ENCODE measurements around the gene NRSN1. TPM values are rescaled to one million over a fixed set of nuclear protein-coding genes. Genes with fewer than 3 reads are reported as not detected.

NRSN1 gene
- polyA plus RNA-seq (2013, experiment 1 of 2) = not detected
- not detected for polyA plus RNA-seq (2013, experiment 2 of 2)

- no peak for DNase-seq
- H3K4me1 ChIP-seq (ENCODE audit: control insufficient read depth, insufficient read depth, low read depth, low read length) = peaks cover 4% of the 10 kb centered on the region
- no peak within 1 kb of the TSS for H3K18ac ChIP-seq (ENCODE audit: low read depth in 1 of 2, low read length in 2 of 2)
- H4K8ac ChIP-seq (ENCODE audit: low read length) = no peak within 1 kb of the TSS
- H3K27me3 ChIP-seq (ENCODE audit: control insufficient read depth in 1 of 2, insufficient read depth in 1 of 2, low read length in 2 of 2) = peaks cover 2 to 9% of the 10 kb centered on the region in 2 experiments
- H2AFZ ChIP-seq (ENCODE audit: low read depth, low read length) = peak within 1 kb of the TSS; percentile 29
- H3K27ac ChIP-seq (ENCODE audit: low read length, poor library complexity, severe bottlenecking) = no peak within 1 kb of the TSS
- H4K91ac ChIP-seq (ENCODE audit: low read length) = no peak within 1 kb of the TSS
- no peak within 1 kb of the TSS for H3K14ac ChIP-seq (ENCODE audit: low read length in 2 of 2)
- no peak within 1 kb of the TSS for H2BK12ac ChIP-seq (ENCODE audit: low read length in 2 of 2)
- H3K4me2 ChIP-seq (ENCODE audit: low read length, poor library complexity, severe bottlenecking) = peak within 1 kb of the TSS; percentile 10
- peak within 1 kb of the TSS in 1 of 2 experiments; percentile 38 for H3K4me3 ChIP-seq (ENCODE audit: insufficient read depth in 1 of 2, low read depth in 1 of 2, low read length in 2 of 2)
- H3K9me3 ChIP-seq (ENCODE audit: control insufficient read depth, low read length) = no peaks in the 10 kb centered on the region
- H2AK5ac ChIP-seq (ENCODE audit: low read length, severe bottlenecking) = no peak within 1 kb of the TSS
- no peak within 1 kb of the TSS for H2BK15ac ChIP-seq (ENCODE audit: low read depth, poor library complexity, severe bottlenecking)
- H3K36me3 ChIP-seq (ENCODE audit: control insufficient read depth in 1 of 2, insufficient read depth in 2 of 2, low read depth in 1 of 2, low read length in 2 of 2) = no peaks in the 10 kb centered on the region
- no peak within 1 kb of the TSS for H3K4ac ChIP-seq (ENCODE audit: low read depth in 1 of 2, low read length in 2 of 2)
- WGBS = 2% methylated on average over 30 of the region's 37 CpGs
- H2BK5ac ChIP-seq (ENCODE audit: low read depth, low read length, poor library complexity, severe bottlenecking) = no peak within 1 kb of the TSS
- no peak within 1 kb of the TSS for H3K23ac ChIP-seq (ENCODE audit: low read length in 2 of 2)
- H2BK120ac ChIP-seq (ENCODE audit: low read depth, low read length) = no peak within 1 kb of the TSS
- H3K79me1 ChIP-seq (replicated peaks; ENCODE audit: low read length, poor library complexity, severe bottlenecking) = no peaks in the 10 kb centered on the region
- no peak within 1 kb of the TSS for H3K9ac ChIP-seq (ENCODE audit: low read length)
Measured at GRCh38 chr6:24125980-24126379, at the start of gene NRSN1. TSS of gene NRSN1 (plus strand) at chr6:24126215. CDS start at chr6:24134328, 8,113 bp downstream.

DNA sequence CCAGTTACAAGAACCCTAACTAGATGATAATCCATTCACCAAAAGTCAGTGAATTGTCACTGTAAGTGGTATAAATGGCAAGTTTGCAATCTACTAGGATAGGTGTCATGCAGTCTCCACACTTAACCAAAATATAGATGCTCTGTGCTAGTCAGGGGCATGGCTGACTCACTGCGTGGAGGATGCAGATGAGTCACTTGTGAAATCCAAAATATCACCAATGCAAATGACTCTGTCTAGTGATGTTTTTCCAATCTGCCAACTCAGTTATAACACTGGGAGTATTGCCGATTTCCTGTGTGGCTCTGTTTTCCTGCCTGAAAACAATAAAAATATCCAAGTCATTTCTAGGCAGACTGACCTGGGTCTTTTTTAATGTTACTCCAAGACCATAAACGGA is 47.8 kb upstream of the NRSN1 start:
- Histone ChIP-seq H3K27me3 (ENCODE audit: control insufficient read depth in 1 of 2, insufficient read depth in 1 of 2, low read length in 2 of 2) (no peaks in the 10 kb centered on the region), H3K27ac (ENCODE audit: low read length, poor library complexity, severe bottlenecking) (no peak overlapping the region), H3K36me3 (ENCODE audit: control insufficient read depth in 1 of 2, insufficient read depth in 2 of 2, low read depth in 1 of 2, low read length in 2 of 2) (no peaks in the 10 kb centered on the region), H3K79me1 (replicated peaks; ENCODE audit: low read length, poor library complexity, severe bottlenecking) (no peaks in the 10 kb centered on the region), H3K23ac (ENCODE audit: low read length in 2 of 2) (no peak overlapping the region), H2BK120ac (ENCODE audit: low read depth, low read length) (no peak overlapping the region), H3K14ac (ENCODE audit: low read length in 2 of 2) (no peak overlapping the region), H2BK5ac (ENCODE audit: low read depth, low read length, poor library complexity, severe bottlenecking) (no peak overlapping the region), H3K4me2 (ENCODE audit: low read length, poor library complexity, severe bottlenecking) (no peak overlapping the region), H3K9ac (ENCODE audit: low read length) (no peak overlapping the region), H2AFZ (ENCODE audit: low read depth, low read length) (no peak overlapping the region), H4K8ac (ENCODE audit: low read length) (no peak overlapping the region), H3K4me3 (ENCODE audit: insufficient read depth in 1 of 2, low read depth in 1 of 2, low read length in 2 of 2) (no peak overlapping the region), H3K9me3 (ENCODE audit: control insufficient read depth, low read length) (no peaks in the 10 kb centered on the region), H3K4me1 (ENCODE audit: control insufficient read depth, insufficient read depth, low read depth, low read length) (no peaks in the 10 kb centered on the region), H2BK15ac (ENCODE audit: low read depth, poor library complexity, severe bottlenecking) (no peak overlapping the region), H3K4ac (ENCODE audit: low read depth in 1 of 2, low read length in 2 of 2) (no peak overlapping the region), H3K18ac (ENCODE audit: low read depth in 1 of 2, low read length in 2 of 2) (no peak overlapping the region), H2BK12ac (ENCODE audit: low read length in 2 of 2) (no peak overlapping the region), H4K91ac (ENCODE audit: low read length) (no peak overlapping the region), H2AK5ac (ENCODE audit: low read length, severe bottlenecking) (no peak overlapping the region)
- DNase-seq = no peak
- 50% methylated on average over 2 of the region's 3 CpGs for WGBS

DNA sequence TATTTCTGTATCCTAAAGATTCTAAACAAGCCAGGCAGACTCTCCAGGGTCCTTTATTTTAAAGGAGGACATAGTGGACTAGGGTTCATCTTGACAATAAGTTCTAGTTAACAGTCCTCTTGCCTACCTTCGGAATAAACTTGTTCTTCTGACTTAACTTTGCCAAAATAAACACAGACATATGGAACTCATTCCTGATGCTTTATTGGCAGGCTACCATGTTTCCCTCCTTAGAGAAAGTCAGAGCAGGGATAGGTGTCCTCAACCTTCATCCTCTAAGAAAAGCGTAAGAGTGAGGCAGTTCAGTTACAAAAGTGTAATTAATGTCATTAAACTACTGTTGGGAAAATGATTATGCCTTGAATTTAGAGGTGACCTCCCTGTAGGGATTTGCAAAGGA is 46.9 kb upstream of the NRSN1 start:
- Histone ChIP-seq H3K36me3 (ENCODE audit: control insufficient read depth in 1 of 2, insufficient read depth in 2 of 2, low read depth in 1 of 2, low read length in 2 of 2) (no peaks in the 10 kb centered on the region), H2AK5ac (ENCODE audit: low read length, severe bottlenecking) (no peak overlapping the region), H4K91ac (ENCODE audit: low read length) (no peak overlapping the region), H3K27ac (ENCODE audit: low read length, poor library complexity, severe bottlenecking) (no peak overlapping the region), H2BK12ac (ENCODE audit: low read length in 2 of 2) (no peak overlapping the region), H3K4me3 (ENCODE audit: insufficient read depth in 1 of 2, low read depth in 1 of 2, low read length in 2 of 2) (no peak overlapping the region), H3K23ac (ENCODE audit: low read length in 2 of 2) (no peak overlapping the region), H2BK15ac (ENCODE audit: low read depth, poor library complexity, severe bottlenecking) (no peak overlapping the region), H3K4me2 (ENCODE audit: low read length, poor library complexity, severe bottlenecking) (no peak overlapping the region), H3K4ac (ENCODE audit: low read depth in 1 of 2, low read length in 2 of 2) (no peak overlapping the region), H3K9me3 (ENCODE audit: control insufficient read depth, low read length) (no peaks in the 10 kb centered on the region), H2AFZ (ENCODE audit: low read depth, low read length) (no peak overlapping the region), H2BK5ac (ENCODE audit: low read depth, low read length, poor library complexity, severe bottlenecking) (no peak overlapping the region), H3K79me1 (replicated peaks; ENCODE audit: low read length, poor library complexity, severe bottlenecking) (no peaks in the 10 kb centered on the region), H3K9ac (ENCODE audit: low read length) (no peak overlapping the region), H3K27me3 (ENCODE audit: control insufficient read depth in 1 of 2, insufficient read depth in 1 of 2, low read length in 2 of 2) (no peaks in the 10 kb centered on the region), H3K14ac (ENCODE audit: low read length in 2 of 2) (no peak overlapping the region), H4K8ac (ENCODE audit: low read length) (no peak overlapping the region), H3K4me1 (ENCODE audit: control insufficient read depth, insufficient read depth, low read depth, low read length) (no peaks in the 10 kb centered on the region), H2BK120ac (ENCODE audit: low read depth, low read length) (no peak overlapping the region), H3K18ac (ENCODE audit: low read depth in 1 of 2, low read length in 2 of 2) (no peak overlapping the region)
- 94% methylated on average over 1 of the region's 2 CpGs for WGBS
- no peak for DNase-seq

DNA sequence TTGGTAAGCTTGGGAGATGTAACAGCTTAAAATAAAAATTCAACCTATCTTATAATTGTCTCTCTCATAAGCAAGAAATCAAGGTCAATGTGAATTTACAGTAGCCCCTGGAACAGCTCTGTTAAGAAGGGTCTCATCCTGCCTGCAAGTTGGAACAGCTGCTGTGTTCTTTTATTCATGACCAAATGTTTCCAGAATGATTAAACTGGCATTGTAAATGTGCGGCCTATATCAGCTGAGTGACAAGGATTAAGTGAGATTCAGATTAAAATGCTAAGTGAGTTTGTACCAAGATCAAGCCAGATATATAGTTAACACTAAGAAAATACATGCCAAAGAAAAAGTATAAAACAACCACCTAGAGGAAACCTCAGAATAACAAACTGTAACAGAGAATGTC is 45.3 kb upstream of the NRSN1 start:
- no peaks in the 10 kb centered on the region for H3K36me3 ChIP-seq (ENCODE audit: control insufficient read depth in 1 of 2, insufficient read depth in 2 of 2, low read depth in 1 of 2, low read length in 2 of 2)
- WGBS = no CpG with 5 or more reads among the region's 1 CpG

More for the DNA sequence above, 45.3 kb upstream of the NRSN1 start:
- Histone ChIP-seq H3K9ac (ENCODE audit: low read length) (no peak overlapping the region), H4K91ac (ENCODE audit: low read length) (no peak overlapping the region), H2BK120ac (ENCODE audit: low read depth, low read length) (no peak overlapping the region), H3K23ac (ENCODE audit: low read length in 2 of 2) (no peak overlapping the region), H4K8ac (ENCODE audit: low read length) (no peak overlapping the region), H3K9me3 (ENCODE audit: control insufficient read depth, low read length) (no peaks in the 10 kb centered on the region), H2BK15ac (ENCODE audit: low read depth, poor library complexity, severe bottlenecking) (no peak overlapping the region), H3K18ac (ENCODE audit: low read depth in 1 of 2, low read length in 2 of 2) (no peak overlapping the region), H3K14ac (ENCODE audit: low read length in 2 of 2) (no peak overlapping the region), H2BK5ac (ENCODE audit: low read depth, low read length, poor library complexity, severe bottlenecking) (no peak overlapping the region), H3K27me3 (ENCODE audit: control insufficient read depth in 1 of 2, insufficient read depth in 1 of 2, low read length in 2 of 2) (no peaks in the 10 kb centered on the region), H3K79me1 (replicated peaks; ENCODE audit: low read length, poor library complexity, severe bottlenecking) (no peaks in the 10 kb centered on the region), H3K4me3 (ENCODE audit: insufficient read depth in 1 of 2, low read depth in 1 of 2, low read length in 2 of 2) (no peak overlapping the region), H3K4me1 (ENCODE audit: control insufficient read depth, insufficient read depth, low read depth, low read length) (no peaks in the 10 kb centered on the region), H2AK5ac (ENCODE audit: low read length, severe bottlenecking) (no peak overlapping the region), H2AFZ (ENCODE audit: low read depth, low read length) (no peak overlapping the region), H3K4ac (ENCODE audit: low read depth in 1 of 2, low read length in 2 of 2) (no peak overlapping the region), H2BK12ac (ENCODE audit: low read length in 2 of 2) (no peak overlapping the region), H3K27ac (ENCODE audit: low read length, poor library complexity, severe bottlenecking) (no peak overlapping the region), H3K4me2 (ENCODE audit: low read length, poor library complexity, severe bottlenecking) (no peak overlapping the region)
- DNase-seq = no peak

Measured in mesenchymal stem cell (in vitro differentiated cells and primary cell).